ENCODE data around the gene PHTF1. TPM values are rescaled to one million over a fixed set of nuclear protein-coding genes. Genes with fewer than 3 reads are reported as not detected.
A peak's percentile ranks its signal among the peaks of the same experiment; 100 is the strongest.

Gene PHTF1
- total and polyA plus RNA-seq, 8 donors, result 20.0 to 36.1 (median 22.9) TPM

DNA sequence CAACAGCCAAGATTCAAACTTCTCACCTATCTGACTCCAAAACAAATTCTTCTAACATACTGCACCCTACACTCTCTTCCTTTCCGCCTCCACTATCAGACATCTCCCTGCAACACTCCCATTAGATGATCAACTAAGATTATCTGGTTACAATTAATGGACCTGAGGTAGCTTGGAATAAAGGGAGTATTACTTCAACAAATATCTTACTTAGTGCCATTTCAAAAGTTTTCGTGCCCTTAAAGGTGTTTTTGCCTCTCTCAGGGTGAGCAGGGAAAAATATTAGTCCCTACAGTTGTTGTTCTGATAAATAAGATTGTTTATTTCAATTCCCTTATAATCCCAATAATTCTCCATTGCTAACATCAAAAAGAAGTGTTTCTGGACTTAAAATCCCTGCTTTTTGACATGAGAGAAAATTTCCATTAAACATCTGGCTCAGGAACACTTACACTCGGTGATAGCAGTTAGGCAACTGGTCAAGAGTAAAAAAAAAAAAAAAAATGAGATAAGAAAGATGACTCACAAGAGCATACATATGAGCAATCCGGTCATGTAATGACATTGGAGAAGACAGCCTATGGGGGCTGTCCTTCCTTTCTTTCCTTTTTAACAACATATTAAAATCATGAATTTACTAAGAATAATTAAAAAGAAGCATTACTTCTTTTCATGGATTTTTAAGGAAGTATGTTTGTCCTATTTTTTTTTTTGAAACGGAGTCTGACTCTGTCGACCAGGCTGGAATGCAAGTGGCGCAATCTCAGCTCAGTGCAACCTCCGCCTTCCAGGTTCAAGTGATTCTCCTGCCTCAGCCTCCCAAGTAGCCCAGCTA is 45.4 kb upstream of the PHTF1 start:
- H3K27ac ChIP-seq, result peak overlapping the region; percentile 16 to 61
- DNase-seq (peak in 1 of 4 donors; percentile 55), ATAC-seq (peak; percentile 79)
- H3K36me3 ChIP-seq, result no peaks in the 10 kb centered on the region
- TF ChIP-seq, protein P1, sequence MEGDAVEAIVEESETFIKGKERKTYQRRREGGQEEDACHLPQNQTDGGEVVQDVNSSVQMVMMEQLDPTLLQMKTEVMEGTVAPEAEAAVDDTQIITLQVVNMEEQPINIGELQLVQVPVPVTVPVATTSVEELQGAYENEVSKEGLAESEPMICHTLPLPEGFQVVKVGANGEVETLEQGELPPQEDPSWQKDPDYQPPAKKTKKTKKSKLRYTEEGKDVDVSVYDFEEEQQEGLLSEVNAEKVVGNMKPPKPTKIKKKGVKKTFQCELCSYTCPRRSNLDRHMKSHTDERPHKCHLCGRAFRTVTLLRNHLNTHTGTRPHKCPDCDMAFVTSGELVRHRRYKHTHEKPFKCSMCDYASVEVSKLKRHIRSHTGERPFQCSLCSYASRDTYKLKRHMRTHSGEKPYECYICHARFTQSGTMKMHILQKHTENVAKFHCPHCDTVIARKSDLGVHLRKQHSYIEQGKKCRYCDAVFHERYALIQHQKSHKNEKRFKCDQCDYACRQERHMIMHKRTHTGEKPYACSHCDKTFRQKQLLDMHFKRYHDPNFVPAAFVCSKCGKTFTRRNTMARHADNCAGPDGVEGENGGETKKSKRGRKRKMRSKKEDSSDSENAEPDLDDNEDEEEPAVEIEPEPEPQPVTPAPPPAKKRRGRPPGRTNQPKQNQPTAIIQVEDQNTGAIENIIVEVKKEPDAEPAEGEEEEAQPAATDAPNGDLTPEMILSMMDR (IDR thresholded peaks at IDR 0.05), result no peak
- intact Hi-C loops (cut with DNase I), result no loop called here
- peak overlapping the region in 1 of 2 donors; percentile 13 for H3K4me3 ChIP-seq
- no peaks in the 10 kb centered on the region for H3K27me3 ChIP-seq
- peaks cover 22 to 85% of the 10 kb centered on the region in 2 donors for H3K4me1 ChIP-seq
- no peaks in the 10 kb centered on the region for H3K9me3 ChIP-seq

- peaks cover 12 to 74% of the 10 kb centered on the region in 2 donors for H3K4me1 ChIP-seq
- intact Hi-C loops (cut with DNase I), result no loop called here
- H3K4me3 ChIP-seq, result no peak overlapping the region
- H3K36me3 ChIP-seq, result peaks cover 0 to 3% of the 10 kb centered on the region in 2 donors
- H3K27me3 ChIP-seq, result no peaks in the 10 kb centered on the region
- no peak for DNase-seq
- TF ChIP-seq, protein P1 (IDR thresholded peaks at IDR 0.05), result no peak
- no peak for ATAC-seq
- H3K27ac ChIP-seq, result no peak overlapping the region
- no peaks in the 10 kb centered on the region for H3K9me3 ChIP-seq
Observed at GRCh38 chr1:113802367-113803007, 43.2 kb upstream of the PHTF1 start.

DNA sequence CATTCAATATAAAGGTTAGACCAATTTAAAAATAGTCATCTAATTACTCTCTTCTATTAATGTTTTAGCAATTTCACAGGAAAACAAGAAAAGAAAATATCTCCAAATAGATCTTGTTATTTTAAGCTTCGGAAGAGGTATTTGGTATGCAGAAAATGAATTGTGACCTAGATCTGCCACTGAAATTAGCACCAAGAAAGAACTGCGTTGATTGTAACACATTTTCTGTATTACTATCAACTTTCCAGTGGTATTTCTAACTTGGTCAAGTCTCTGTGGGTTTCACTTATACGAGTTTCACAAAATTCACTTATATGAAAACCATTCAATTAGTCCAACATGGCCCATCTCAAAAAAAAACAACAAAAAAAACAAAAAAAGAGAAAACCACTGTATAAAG is 41.2 kb upstream of the PHTF1 start:
- peaks cover 12 to 62% of the 10 kb centered on the region in 2 donors for H3K4me1 ChIP-seq
- TF ChIP-seq, protein P1 (IDR thresholded peaks at IDR 0.05), result no peak
- H3K9me3 ChIP-seq, result no peaks in the 10 kb centered on the region
- intact Hi-C loops (cut with DNase I), result no loop called here
- H3K27me3 ChIP-seq, result no peaks in the 10 kb centered on the region
- H3K36me3 ChIP-seq, result peaks cover 0 to 23% of the 10 kb centered on the region in 2 donors
- H3K27ac ChIP-seq, result no peak overlapping the region
- H3K4me3 ChIP-seq, result no peak overlapping the region
- DNase-seq, result no peak
- no peak for ATAC-seq

- Histone ChIP-seq H3K9me3 (no peaks in the 10 kb centered on the region), H3K27me3 (no peaks in the 10 kb centered on the region), H3K36me3 (peaks cover 0 to 23% of the 10 kb centered on the region in 2 donors), H3K4me3 (no peak overlapping the region), H3K27ac (no peak overlapping the region), H3K4me1 (peaks cover 7 to 54% of the 10 kb centered on the region in 2 donors)
- intact Hi-C loops (cut with DNase I), result no loop called here
- no peak for ATAC-seq
- TF ChIP-seq, protein P1 (IDR thresholded peaks at IDR 0.05), result no peak
- DNase-seq, result no peak
Observed at GRCh38 chr1:113797472-113797871, 38.2 kb upstream of the PHTF1 start.
